Bladder microvascular endothelial cell (primary cell): ENCODE results near the gene SCAP. TPM values are rescaled to one million over a fixed set of nuclear protein-coding genes. Genes with fewer than 3 reads are reported as not detected.

Experiments used
- total RNA-seq: library from RNA; depleted of rRNA; stranded (reverse); fragments of >200 nt; gene quantifications from 2 replicates; pipeline ENCODE4 v1.2.3, GENCODE V29; 2014

Gene SCAP
- 44.5 and 98.2 TPM in 2 replicates for total RNA-seq

DNA sequence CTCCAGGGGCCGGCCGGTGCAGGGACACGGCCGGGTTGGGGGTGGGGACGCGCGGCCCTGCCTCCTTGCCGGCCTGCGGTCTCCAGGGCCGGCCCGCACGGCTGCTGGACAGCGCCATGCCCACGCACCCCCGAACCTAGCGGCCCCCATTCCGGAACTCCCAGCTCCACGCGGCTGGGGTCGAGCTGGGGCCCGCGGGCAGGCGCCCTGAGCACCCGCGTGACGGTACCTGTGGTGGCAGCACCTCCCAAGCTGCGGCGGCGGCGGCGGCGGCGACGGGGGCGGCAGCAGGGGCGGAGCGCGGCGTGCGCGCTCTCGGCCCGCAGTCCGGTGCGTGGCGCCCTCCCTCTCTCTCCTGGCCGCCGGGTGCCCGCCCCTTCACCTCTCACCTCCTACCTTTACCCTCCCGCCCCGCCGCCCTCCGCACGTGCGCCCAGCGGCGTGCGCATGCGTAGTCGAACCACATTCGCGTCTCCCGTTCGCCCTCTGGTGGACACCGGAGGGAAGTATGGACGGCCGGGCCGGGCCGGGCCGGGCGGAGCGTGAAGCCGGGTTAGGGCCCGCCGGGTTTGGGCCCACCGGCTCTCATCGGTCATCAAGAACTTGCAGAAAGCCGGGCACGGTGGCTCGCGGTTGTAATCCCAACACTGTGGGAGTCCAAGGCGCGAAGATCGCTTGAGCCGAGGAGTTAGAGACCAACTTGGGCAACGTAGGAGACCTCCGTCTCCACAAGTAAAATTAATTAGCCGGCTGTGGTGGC lies at the start of gene SCAP:
Gene SCAP, minus strand, starts transcription at position 372 of the 760 bp plus-strand sequence. CDS start 32,948 bp downstream, outside the sequence.

DNA sequence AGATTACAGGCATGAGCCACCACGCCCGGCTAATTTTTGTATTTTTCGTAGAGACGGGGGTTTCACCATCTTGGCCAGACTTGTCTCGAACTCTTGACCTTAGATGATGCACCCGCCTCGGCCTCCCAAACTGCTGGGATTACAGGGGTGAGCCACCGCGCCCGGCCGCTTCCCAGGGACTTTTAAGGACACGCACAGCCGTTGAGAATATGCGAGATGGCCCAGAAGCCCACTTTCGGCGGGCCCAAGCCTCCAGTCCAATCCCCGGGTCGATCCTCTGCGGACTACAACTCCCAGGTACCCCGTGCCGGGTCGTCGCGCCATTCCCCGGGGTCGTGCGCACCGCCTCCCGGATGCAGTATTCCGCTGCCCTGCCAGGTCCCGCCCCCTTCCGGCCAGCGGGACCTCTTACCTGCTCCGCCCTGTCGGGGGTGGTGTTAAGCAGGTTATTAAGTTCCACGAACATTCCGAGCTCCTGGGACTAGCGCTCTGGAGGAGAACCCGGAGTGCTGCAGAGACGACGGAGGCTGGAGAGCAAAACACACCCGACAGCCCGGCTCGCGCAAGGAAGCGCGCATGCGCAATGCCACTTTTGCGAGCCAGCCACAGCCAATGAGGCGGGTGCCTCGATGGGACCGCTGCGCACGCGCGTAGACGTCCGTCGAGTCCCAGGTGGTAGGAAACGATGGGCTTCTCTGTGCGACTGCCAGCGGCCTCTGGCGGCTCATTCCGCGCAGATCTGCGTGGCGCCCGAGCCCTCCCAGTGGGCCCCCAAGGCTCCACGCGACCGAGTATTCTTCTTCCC lies 37.6 kb upstream of the SCAP start, which contains the start of gene ELP6:
Gene ELP6, minus strand, starts transcription at position 588 of the 805 bp plus-strand sequence. Its CDS starts 122 bp downstream, at position 466.

GRCh38 chr3:47380601-47381316 lies 95.0 kb downstream of the SCAP start, which contains the start of gene PTPN23:
Gene PTPN23, plus strand, starts transcription at chr3:47381021. Its CDS starts 76 bp downstream, at chr3:47381097.

Other genes starting within 250 kb of the SCAP start
- 4.4 and 7.0 TPM in 2 replicates for gene KIF9, start 193.1 kb downstream of the SCAP start, total RNA-seq
- gene KLHL18, start 193.0 kb downstream of the SCAP start, total RNA-seq = 19.1 and 32.7 TPM in 2 replicates
- gene PTPN23, start 94.9 kb downstream of the SCAP start, total RNA-seq = 12.3 and 38.3 TPM in 2 replicates
- gene ELP6, start 37.8 kb upstream of the SCAP start, total RNA-seq = 34.8 and 38.9 TPM in 2 replicates
- 0.16 and 1.4 TPM in 2 replicates for gene CSPG5, start 102.9 kb upstream of the SCAP start, total RNA-seq